Vagina (tissue), 2 donors: ENCODE data around the gene PKIB. TPM values are rescaled to one million over a fixed set of nuclear protein-coding genes. Genes with fewer than 3 reads are reported as not detected.

ENCODE experiments used
- DNase-seq, 2 donors: peaks; one replicate each; pipeline ENCODE4 v3.0.0-alpha.2; 2017; ENCODE audit errors: extremely low spot score in 2 of 2
- H3K27ac ChIP-seq: fragments of 200-600 bp; sonication (generic); one replicate; pipeline ENCODE4 v1.5.1; 2019
- H3K27me3 ChIP-seq: fragments of 200-600 bp; sonication (generic); one replicate; pipeline ENCODE4 v1.5.1; 2019
- H3K36me3 ChIP-seq, 2 donors: fragments of 200-600 bp; sonication (generic); one replicate each; pipeline ENCODE4 v1.5.1; 2017 to 2019
- H3K4me1 ChIP-seq: fragments of 200-600 bp; sonication (generic); one replicate; pipeline ENCODE4 v1.5.1; 2019
- H3K4me3 ChIP-seq, 2 donors: fragments of 200-600 bp; sonication (generic); 1 replicate in 1 of 2; 2 replicates in 1 of 2; pipeline ENCODE4 v1.5.1; 2016 to 2019
- H3K9me3 ChIP-seq: fragments of 200-600 bp; sonication (generic); one replicate; pipeline ENCODE4 v1.5.1; 2019
- CTCF ChIP-seq, 3 experiments: fragments of 450-650 bp in 2 of 3; fragments of 200-600 bp in 1 of 3; sonication (generic) in 1 of 3; IDR thresholded peaks; one replicate each; pipeline ENCODE4 v1.5.1; 2017 to 2019; ENCODE audit warnings: antibody characterized with exemption in 3 of 3, mild to moderate bottlenecking in 2 of 3, moderate library complexity in 2 of 3
- POLR2A ChIP-seq, 2 donors: fragments of 450-650 bp; IDR thresholded peaks; one replicate each; pipeline ENCODE4 v1.6.1; 2017; ENCODE audit warnings: antibody characterized with exemption in 2 of 2, mild to moderate bottlenecking in 2 of 2, moderate library complexity in 2 of 2
- POLR2AphosphoS5 ChIP-seq, 2 donors: sonication (generic); formaldehyde crosslinking; IDR thresholded peaks; one replicate each; pipeline ENCODE4 v1.9.0; 2017; ENCODE audit warnings: antibody characterized with exemption in 2 of 2, mild to moderate bottlenecking in 2 of 2, low read depth in 1 of 2; ENCODE audit not compliant: insufficient read depth in 1 of 2
- intact Hi-C: fragments of 100-400 bp; cut with DNase I; formaldehyde crosslinking; loops from one replicate; pipeline ENCODE4 v1.15.1; 2023
- total RNA-seq: library from RNA; depleted of rRNA; stranded (reverse); fragments of >200 nt; gene quantifications from one replicate; pipeline ENCODE4 v1.2.3, GENCODE V29; 2016

PKIB gene
- total RNA-seq, 1 donor from 2014 or later: 2.7 TPM

GRCh38 chr6:122653094-122653493, 42.9 kb downstream of the PKIB start:
- H3K4me1 ChIP-seq: no peaks in the 10 kb centered on the region
- no peaks in the 10 kb centered on the region for H3K9me3 ChIP-seq
- TF ChIP-seq CTCF (IDR thresholded peaks at IDR 0.05) (no peak), POLR2AphosphoS5 (IDR thresholded peaks at IDR 0.05; ENCODE audit: insufficient read depth in 1 of 2, low read depth in 1 of 2) (no peak), POLR2A (IDR thresholded peaks at IDR 0.05) (no peak)
- no peaks in the 10 kb centered on the region for H3K36me3 ChIP-seq
- H3K27me3 ChIP-seq: no peaks in the 10 kb centered on the region
- no peak overlapping the region for H3K4me3 ChIP-seq
- DNase-seq: no peak
- no peak overlapping the region for H3K27ac ChIP-seq
- intact Hi-C loops: no loop called here

- Histone ChIP-seq H3K4me1 (no peaks in the 10 kb centered on the region), H3K36me3 (no peaks in the 10 kb centered on the region), H3K27ac (no peak overlapping the region), H3K27me3 (no peaks in the 10 kb centered on the region), H3K4me3 (no peak overlapping the region), H3K9me3 (no peaks in the 10 kb centered on the region)
- DNase-seq: no peak
- intact Hi-C loops: no loop called here
- no peak for TF ChIP-seq POLR2AphosphoS5 (IDR thresholded peaks at IDR 0.05; ENCODE audit: insufficient read depth in 1 of 2, low read depth in 1 of 2)
- no peak for TF ChIP-seq CTCF (IDR thresholded peaks at IDR 0.05)
- no peak for TF ChIP-seq POLR2A (IDR thresholded peaks at IDR 0.05)
These were observed 43.8 kb downstream of the PKIB start for GRCh38 chr6:122654012-122654411.

- Histone ChIP-seq H3K36me3 (no peaks in the 10 kb centered on the region), H3K27me3 (no peaks in the 10 kb centered on the region), H3K9me3 (no peaks in the 10 kb centered on the region), H3K27ac (no peak overlapping the region), H3K4me3 (no peak overlapping the region), H3K4me1 (no peaks in the 10 kb centered on the region)
- no peak for TF ChIP-seq CTCF (IDR thresholded peaks at IDR 0.05)
- TF ChIP-seq POLR2A (IDR thresholded peaks at IDR 0.05): no peak
- no peak for TF ChIP-seq POLR2AphosphoS5 (IDR thresholded peaks at IDR 0.05; ENCODE audit: insufficient read depth in 1 of 2, low read depth in 1 of 2)
- no peak for DNase-seq
- intact Hi-C loops: no loop called here
These were observed 47.4 kb downstream of the PKIB start for GRCh38 chr6:122657601-122658000.

- intact Hi-C loops: no loop called here
- Histone ChIP-seq H3K9me3 (no peaks in the 10 kb centered on the region), H3K4me1 (no peaks in the 10 kb centered on the region), H3K27me3 (no peaks in the 10 kb centered on the region), H3K4me3 (no peak overlapping the region), H3K36me3 (no peaks in the 10 kb centered on the region), H3K27ac (no peak overlapping the region)
- TF ChIP-seq CTCF (IDR thresholded peaks at IDR 0.05) (no peak), POLR2A (IDR thresholded peaks at IDR 0.05) (no peak), POLR2AphosphoS5 (IDR thresholded peaks at IDR 0.05; ENCODE audit: insufficient read depth in 1 of 2, low read depth in 1 of 2) (no peak)
- DNase-seq: no peak
These were observed 50.1 kb downstream of the PKIB start for GRCh38 chr6:122660296-122660695.

GRCh38 chr6:122663981-122664380, 53.8 kb downstream of the PKIB start:
- Histone ChIP-seq H3K27me3 (no peaks in the 10 kb centered on the region), H3K9me3 (no peaks in the 10 kb centered on the region), H3K4me1 (no peaks in the 10 kb centered on the region), H3K36me3 (no peaks in the 10 kb centered on the region), H3K27ac (no peak overlapping the region), H3K4me3 (no peak overlapping the region)
- DNase-seq: no peak
- intact Hi-C loops: no loop called here
- TF ChIP-seq POLR2A (IDR thresholded peaks at IDR 0.05) (no peak), POLR2AphosphoS5 (IDR thresholded peaks at IDR 0.05; ENCODE audit: insufficient read depth in 1 of 2, low read depth in 1 of 2) (no peak), CTCF (IDR thresholded peaks at IDR 0.05) (no peak)
